Ureter (tissue), 1 donor: ENCODE measurements around the gene TBC1D12. TPM values are rescaled to one million over a fixed set of nuclear protein-coding genes. Genes with fewer than 3 reads are reported as not detected.
"Not testable (repeated sequence)": the region's sequence is repeated elsewhere in the genome, so short reads cannot be mapped to it uniquely, and the experiment has no call there.

Experiments used
- DNase-seq: peaks from one replicate; pipeline ENCODE4 v3.0.0-alpha.2; 2020; ENCODE audit warnings: low spot score
- total RNA-seq: library from RNA; stranded (reverse); gene quantifications from one replicate; pipeline ENCODE4 v1.2.4, GENCODE V29; 2023
- donor health status: DM: yes; HTN: yes; CAD: no.

TBC1D12 gene
- total RNA-seq, 1 donor from 2014 or later, result 11.9 TPM

DNA sequence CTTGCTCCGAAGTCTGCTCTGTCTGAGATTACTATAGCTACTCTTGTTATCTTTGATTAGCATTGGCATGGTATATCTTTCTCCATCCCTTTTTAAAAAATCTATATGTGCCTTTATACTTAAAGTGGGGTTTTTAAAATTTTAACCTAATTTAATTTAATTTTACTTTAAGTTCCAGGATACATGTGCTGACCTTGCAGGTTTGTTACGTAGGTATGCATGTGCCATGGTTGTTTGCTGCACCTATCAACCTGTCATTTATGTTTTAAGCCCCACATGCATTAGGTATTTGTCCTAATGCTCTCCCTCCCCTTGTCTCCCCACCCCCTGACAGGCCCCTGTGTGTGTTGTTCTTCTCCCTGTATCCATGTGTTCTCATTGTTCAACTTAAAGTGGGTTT, 54.6 kb downstream of the TBC1D12 start:
- no peak for DNase-seq

DNA sequence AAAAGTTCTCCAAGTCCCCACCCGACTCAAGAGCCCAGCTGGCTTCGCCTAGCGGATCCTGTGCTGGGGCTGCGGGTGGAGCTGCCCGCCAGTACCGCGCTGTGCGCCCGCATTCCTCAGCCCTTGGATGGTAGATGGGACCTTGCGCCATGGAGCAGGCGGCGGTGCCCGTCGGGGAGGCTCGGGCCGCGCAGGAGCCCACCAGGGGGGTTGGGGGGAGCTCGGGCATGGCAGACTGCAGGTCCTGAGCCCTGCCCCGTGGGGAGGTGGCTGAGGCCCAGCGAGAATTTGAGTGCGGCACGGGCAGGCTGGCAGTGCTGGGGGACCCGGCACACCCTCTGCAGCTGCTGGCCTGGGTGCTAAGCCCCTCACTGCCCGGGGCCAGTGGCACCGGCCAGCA, 57.0 kb downstream of the TBC1D12 start:
- DNase-seq, result no peak

DNA sequence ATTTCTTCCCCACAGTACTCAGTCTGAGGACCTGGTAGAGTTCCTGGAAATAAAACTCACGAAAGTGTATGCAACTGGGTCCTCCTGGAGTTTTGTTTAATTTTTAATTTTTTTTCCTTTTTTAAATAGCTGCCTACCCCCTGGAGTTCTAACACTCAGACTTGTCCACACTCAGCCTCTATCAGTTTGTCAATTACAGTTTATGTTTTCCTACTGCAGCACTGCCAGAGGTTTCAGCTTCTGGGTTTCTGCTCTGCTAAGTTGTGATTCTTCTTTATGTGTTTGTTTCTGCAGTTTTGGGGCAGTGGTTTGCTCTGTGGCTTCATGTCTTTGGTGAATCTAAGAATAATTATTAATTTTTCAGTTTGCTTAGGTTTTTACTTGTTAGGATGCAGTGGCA, 59.2 kb downstream of the TBC1D12 start:
- no peak for DNase-seq

DNA sequence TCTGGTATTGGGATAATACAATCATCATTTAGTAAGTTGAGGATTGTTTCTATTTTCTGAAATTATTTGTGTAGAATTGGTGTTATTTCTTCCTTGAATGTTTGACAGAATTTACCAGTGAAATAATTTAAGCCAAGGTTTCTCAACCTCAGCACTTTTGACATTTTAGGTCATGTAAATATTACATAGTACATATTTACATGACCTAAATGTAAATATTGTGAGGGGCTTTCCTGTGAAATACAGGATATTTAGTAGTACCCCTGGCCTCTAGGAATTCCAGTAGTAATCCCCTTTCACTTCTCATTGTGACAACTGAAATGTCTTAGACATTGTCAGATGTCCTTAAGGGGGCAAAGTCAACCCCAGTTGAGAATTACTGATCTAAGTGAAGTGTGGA, 59.8 kb downstream of the TBC1D12 start:
- no peak for DNase-seq

DNA sequence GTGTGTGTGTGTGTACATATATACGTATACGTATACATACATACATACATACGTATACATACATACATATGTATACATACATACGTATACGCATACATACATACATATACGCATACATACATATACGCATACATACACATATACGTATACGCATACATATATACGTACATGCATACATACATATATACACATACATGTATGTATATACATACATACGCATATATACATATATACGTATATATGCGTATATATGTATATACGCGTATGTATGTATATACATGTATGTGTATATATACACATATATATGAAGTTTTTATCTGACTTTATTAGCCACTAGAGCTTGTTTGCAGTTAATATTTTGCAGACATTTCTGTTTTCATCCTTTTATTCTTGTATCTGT, 63.3 kb downstream of the TBC1D12 start:
- no peak for DNase-seq

DNA sequence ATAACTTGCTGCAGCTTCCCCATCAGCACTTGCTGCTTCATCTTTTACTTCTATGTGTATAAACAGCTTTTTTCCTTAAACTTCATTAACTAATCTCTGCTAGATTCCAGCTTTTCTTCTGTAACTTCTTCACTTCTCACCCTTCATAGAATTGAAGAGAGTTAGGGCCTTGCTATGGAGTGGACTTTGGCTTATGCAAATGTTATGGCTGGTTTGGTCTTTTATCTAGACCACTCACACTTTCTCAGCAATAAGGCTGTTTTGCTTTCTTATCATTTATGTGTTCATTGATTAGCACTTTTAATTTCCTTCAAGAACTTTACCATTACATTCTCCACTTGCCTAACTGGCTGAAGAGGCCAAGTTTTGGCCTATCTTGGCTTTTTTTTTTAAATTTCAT, 79.1 kb downstream of the TBC1D12 start:
- no peak for DNase-seq

DNA sequence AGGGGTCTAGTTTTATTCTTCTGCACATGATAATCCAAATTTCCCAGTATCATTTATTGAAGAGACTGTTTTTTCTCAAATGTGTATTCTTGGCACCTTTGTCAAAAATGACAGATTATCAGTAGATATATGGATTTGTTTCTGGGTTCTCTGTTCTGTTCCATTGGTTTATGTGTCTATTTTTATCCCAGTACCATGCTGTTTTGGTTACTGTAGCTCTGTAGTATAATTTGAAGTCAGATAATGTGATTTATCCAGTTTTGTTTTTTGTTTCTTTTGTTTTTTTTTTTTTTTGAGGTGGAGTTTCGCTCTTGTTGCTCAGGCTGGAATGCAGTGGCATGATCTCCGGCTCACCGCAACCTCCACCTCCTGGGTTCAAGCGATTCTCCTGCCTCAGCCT, 81.6 kb downstream of the TBC1D12 start:
- DNase-seq, result no peak

DNA sequence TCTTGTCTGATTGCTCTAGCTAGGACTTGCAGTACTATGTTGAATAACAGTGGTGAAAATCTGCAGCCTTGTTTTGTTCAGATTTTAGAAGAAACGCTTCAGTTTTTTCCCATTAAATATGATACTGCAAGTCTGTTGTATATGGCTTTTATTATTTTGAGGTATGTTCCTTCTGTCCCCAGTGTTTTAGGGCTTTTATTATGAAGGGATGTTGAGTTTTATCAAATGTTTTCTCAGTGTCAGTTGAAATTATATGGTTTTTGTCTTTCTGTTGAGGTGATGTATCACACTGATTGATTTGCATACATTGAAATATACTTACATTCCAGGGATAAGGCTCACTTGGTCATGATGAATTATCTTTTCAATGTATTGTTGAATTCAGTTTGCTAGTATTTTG, 82.8 kb downstream of the TBC1D12 start:
- no peak for DNase-seq

DNA sequence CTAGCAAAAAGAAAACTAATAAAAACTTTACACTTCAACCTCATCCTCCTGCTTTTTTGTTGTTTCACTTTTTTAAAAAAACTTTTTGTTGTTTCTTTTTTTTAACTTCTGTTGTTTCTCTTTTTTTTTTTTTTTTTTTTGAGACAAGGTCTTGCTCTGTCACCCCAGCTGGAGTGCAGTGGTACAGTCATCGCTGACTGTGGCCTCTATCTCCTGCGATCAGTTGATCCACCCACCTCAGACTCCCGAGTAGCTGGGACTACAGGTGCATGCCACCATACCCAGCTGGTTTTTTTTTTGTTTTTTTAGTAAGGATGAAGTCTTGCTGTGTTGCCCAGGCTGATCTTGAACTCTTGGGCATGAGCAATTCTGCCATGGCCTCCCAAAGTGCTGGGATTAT, 85.2 kb downstream of the TBC1D12 start:
- DNase-seq, result no peak

DNA sequence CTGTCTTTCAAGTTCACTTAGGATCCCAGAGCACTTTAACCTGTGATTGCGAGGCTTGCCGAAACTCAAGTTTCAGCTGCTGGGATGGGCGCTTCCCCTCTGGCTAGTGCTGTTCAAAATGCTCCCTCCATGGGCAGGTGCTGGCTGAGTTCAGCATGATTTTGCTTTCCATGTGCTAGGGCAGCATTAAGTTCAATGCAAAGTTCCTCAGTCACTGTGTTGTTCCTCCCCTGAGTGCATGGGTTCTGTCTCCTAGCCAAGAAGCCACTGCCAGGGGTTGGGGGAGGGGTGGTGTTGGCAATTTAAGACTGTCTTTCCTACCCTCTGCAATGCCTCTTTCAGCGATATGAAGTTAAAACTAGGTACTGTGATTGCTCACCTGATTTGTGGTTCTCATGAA, 86.8 kb downstream of the TBC1D12 start:
- no peak for DNase-seq

DNA sequence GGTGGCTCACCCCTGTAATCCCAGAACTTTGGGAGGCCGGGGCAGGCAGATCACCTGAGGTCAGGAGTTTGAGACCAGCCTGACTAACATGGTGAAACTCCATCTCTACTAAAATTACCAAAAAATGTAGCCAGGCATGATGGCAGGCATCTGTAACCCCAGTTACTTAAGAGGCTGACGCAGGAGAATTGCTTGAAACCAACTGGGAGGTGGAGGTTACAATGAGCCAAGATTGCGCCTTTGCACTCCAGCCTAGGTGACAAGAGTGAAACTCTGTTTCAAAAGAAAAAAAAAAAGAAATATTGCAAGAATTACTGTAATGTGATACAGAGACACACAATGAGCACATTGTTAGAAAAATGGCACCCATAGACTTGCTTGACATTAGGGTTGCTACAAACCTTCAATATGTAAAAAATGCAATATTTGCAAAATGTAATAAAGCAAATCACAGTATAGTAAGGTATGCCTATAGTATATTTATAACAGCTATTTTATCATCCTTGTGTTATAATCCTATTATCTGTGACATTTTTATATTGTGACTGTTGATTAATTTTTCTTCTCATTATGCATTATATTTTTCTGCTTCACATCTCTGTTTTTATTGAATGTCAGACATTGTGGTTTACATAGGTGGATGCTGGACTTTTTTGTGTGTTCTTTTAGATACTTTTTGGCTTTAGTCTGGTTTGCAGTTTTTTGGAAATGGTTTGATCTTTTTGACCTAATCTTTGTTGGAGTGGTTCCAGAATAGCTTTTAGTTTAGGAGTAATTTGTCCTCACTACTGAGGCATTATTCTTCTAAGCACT, 87.8 kb downstream of the TBC1D12 start:
- no peak for DNase-seq

DNA sequence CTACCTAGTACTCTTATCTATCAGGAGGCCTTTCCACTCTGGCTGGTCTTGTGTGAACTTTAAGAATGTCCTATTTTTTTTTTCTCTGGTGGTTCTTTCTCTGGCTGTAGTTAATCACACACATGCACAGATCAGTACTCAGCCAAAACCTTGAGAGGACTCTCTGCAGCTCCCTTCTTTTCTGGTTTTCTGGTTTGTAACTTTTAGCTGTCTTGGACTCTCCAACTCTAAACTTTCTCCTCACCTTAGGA, 88.4 kb downstream of the TBC1D12 start:
- DNase-seq, result no peak

DNA sequence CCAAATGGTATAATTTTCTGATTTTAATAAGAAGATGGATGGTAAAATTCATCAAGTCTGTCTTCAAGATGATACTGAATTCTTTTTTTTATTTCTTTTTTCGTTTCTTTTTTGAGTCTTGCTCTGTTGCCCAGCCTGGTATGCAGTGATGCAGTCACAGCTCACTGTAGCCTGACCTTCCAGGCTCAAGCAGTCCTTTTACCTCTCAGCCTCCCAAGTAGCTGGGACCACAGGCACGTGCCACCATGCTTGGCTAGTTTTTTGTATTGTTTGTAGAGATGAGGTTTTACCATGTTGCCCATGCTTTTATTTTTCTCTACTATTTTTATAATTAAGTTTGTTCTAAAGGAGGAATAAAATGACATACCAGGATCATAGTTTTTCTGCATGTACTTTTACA, 91.1 kb downstream of the TBC1D12 start:
- DNase-seq, result no peak

DNA sequence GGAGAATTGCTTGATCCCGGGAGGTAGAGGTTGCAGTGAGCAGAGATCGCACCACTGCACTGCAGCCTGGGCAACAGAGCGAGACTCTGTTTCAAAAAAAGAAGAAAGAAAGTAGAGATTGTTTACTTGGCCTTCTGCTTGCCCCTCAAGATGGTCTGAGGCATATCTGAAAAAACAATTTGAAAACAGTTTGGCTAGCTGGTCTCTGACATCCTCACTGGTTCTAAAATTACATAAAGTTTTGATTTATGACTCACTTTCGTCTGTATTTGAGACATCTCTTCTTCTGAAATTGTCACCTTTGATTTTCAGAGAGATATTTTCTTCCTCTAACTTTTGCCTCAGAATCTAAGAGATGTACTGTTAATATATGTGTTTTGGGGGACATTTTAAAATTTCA, 93.7 kb downstream of the TBC1D12 start:
- DNase-seq, result no peak

DNA sequence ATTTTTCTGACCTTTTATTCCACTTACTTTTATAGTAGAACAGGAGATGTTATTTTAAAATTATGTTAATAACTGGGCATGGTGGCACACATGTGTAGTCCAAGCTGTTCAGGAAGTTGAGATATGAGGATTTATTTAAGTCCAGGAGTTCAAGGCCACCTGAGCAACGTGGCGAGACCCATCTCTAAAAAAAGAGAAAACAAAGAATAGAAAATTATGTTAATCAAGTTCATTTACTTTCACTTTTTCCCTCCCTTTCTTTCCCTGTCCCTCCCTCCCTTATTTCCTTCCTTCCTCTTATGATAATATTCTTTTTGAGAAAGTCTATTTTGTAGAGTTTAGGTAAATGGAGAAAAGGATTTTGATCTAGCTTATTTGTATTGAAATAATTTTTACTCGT, 94.3 kb downstream of the TBC1D12 start:
- no peak for DNase-seq

DNA sequence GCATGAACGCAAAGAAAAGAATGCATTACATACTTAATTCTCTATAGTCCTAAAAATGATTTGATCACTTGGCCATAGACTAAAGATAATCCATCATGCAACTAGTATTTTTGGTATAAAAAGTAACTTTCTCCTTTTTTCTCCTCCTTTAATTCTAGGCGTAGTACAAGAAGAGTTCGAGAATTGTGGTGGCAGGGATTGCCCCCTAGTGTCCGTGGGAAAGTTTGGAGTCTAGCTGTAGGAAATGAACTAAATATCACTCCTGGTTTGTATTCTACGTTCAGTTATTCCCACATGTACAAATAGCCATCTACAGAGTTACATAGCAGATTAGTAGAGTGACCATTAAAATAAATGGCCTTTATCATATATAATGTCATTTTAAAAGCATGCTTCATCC, 97.7 kb downstream of the TBC1D12 start:
- no peak for DNase-seq

DNA sequence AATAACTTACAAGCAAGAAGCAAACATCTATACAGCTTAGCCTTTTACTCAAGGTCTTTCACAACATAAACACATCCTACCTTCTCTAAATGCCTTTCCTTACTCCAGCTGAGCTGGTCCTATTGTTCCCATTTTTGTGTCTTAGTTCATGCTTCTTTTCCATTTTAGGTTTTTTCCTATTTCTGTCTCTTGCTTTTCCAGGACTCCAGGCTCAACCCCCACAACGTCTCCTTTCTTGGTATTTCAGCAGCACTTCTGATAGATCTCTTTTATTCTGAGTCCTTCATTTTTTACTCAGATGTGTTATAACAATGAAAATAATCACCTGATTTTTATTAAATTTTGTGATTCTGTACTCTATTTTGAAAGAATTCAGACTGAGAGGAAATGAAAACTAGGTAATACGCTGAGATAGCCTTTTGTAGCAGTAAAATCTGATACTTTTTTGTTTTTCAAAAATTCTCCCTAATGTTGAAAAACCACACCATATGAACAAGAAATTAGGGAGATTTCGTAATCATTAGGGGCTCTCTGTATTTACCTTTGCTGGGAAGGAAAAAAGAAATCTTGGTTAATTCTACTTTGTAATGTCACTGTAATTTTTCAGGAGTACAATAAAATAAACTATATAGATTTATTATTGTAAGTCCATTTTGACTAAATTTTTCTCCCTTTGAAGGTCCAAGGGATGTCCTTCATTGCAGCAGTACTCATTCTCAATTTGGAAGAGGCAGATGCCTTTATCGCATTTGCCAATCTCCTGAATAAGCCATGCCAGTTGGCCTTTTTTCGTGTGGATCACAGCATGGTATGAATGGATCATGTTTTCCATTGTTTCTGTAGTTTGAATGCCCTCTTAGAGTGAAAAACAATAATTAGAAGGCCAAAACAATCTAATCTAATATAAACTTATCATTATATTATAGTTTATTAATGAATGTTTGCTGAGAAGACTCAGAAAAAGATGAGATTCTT, 119.2 kb downstream of the TBC1D12 start:
- DNase-seq, result no peak

DNA sequence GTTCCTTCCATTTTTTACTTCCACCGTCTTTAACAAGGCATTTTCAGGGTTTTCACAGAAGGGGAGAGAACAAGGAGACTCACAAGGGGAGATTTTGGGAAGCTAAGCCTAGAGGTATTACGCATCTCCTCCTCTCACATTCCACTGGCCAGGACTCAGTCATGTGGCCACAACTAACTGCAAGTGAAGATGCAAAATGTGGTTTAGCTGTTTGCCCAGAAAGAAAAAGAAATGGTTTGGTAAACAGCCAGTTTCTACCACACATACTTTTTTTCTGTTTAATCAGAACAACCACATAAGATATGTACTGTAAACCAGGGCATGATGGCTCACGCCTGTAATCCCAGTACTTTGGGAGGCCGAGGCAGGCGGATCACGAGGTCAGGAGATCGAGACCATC, 121.8 kb downstream of the TBC1D12 start:
- DNase-seq, result no peak

DNA sequence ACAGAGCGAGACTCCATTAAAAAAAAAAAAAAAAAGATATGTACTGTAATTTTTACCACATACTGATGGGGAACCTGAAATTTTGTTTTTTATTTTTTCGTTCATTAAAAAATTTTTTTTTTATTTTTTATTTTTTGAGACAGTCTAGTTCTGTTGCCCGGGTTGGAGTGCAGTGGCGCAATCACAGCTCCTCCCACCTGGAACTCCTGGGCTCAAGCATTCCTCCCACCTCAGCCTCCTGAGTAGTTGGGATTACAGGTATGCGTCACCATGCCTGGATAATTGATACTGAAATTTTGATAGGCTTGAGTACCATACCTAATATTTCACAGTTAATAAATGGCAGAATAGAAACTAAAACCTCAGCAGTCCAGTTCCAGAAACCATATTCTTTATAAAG, 122.4 kb downstream of the TBC1D12 start:
- no peak for DNase-seq

DNA sequence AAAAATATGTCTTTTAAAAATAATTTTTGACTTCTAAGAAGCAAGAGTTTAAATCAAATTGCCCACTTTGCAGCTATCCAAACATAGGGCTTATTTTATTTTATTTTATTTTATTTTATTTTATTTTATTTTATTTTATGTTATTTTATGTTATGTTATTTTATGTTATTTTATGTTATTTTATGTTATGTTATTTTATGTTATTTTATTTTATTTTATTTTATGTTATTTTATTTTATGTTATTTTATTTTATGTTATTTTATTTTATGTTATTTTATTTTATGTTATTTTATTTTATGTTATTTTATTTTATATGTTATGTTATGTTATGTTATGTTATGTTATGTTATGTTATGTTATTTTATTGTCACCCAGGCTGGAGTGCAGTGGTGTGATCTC, 129.2 kb downstream of the TBC1D12 start:
- DNase-seq, result not testable (repeated sequence)

DNA sequence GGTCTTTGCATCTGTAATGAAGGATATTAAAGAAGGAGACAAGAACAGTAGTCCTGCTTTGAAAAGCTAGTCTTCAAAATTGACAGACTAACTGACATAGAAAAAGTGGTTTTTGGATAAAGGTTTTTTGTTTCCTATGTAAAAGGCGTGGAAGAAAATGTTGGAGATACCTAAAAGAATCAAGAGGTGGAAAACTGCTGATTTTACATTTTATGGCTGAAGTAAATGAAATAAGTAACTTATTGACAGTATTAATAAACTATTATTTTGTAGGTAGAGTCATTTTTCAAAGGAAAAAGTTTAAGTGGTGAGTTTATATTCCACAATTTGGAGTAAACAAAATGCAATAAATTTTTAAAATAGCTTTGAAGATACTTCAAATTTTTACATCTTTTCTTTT, 130.7 kb downstream of the TBC1D12 start:
- DNase-seq, result no peak

DNA sequence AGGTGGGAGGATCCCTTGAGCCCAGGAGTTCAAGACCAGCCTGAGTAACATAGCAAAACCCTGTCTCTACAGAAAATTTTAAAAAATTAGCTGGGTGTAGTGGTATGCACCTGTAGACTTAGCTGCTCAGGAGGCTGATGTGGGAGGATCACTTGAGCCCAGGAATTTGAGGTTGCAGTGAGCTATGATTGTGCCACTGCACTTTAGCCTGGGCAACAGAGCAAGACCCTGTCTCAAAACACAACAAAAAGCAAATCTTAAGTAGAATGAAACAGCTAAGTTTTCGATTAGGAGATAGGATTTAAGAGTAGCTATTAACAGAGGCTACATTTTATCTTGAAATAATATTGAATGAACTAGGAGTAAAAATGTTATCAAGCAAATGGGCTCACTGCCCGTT, 139.9 kb downstream of the TBC1D12 start:
- DNase-seq, result not testable (repeated sequence)

DNA sequence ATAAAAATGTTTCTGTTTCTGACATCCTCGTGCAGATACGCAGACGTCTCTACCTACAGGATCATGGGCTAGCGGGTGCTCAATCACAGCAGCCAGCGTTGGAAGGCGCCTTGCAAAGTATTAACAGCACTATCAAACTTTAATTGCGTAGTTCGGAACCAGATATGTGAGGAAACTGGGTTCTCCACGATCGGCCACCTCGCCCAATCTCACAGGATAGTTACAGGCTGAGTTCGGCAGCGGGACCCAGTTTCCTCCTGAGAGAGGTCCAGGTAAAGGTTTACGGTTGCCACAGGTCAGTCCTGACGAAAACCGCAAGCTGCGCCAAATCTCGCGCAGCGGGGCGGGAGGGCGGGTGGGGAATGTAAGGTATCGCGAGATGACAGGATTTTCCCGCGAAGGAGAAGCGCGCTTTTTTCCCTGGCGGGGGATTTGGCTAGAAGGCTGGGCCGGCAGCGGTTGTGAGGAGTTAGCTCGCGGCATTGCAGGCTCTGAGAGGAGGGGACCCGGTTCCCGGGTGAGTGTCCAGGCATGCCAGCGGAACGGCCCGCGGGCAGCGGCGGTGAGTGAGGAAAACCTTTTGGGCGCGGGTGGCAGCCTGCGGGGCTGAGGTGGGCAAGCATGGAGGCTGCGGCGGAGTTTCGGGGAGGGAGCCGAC, 143.2 kb downstream of the TBC1D12 start, which contains the start of gene HELLS:
Gene HELLS, plus strand, starts transcription at position 398 of the 658 bp plus-strand sequence. Its CDS starts 134 bp downstream, at position 532.
- DNase-seq, result peak; percentile 81
